Nephron (organoid): Measurements from ENCODE around the gene ZMIZ1.

Experiments used
- H3K27ac Mint-ChIP-seq, 3 experiments: 2 replicates each; pipeline ENCODE4 v1.8.0; 2020; ENCODE audit warnings: mixed read lengths in 3 of 3, mild to moderate bottlenecking in 2 of 3, moderate library complexity in 1 of 3
- H3K27me3 Mint-ChIP-seq: 2 replicates; pipeline ENCODE4 v1.8.0; 2021; ENCODE audit warnings: low read depth, mild to moderate bottlenecking, moderate library complexity, mixed read lengths
- H3K36me3 Mint-ChIP-seq: 2 replicates; pipeline ENCODE4 v1.8.0; 2020; ENCODE audit warnings: low read depth, mixed read lengths
- H3K4me1 Mint-ChIP-seq: 2 replicates; pipeline ENCODE4 v1.8.0; 2020; ENCODE audit warnings: mixed read lengths
- H3K4me3 Mint-ChIP-seq, 3 experiments: 2 replicates each; pipeline ENCODE4 v1.8.0; 2020; ENCODE audit warnings: mild to moderate bottlenecking in 3 of 3, mixed read lengths in 3 of 3, moderate library complexity in 2 of 3
- H3K9me3 Mint-ChIP-seq: 2 replicates; pipeline ENCODE4 v1.8.0; 2020; ENCODE audit warnings: mixed read lengths
- CTCF ChIP-seq, 3 experiments: fragments of 200-600 bp; sonication (generic); IDR thresholded peaks; one replicate each; pipeline ENCODE4 v1.5.0; 2021; ENCODE audit warnings: antibody characterized with exemption in 3 of 3; ENCODE audit not compliant: unreplicated experiment in 3 of 3

The ZMIZ1 gene

GRCh38 chr10:79303631-79304478 lies 235.1 kb downstream of the ZMIZ1 start:
- no peak overlapping the region for H3K27ac Mint-ChIP-seq
- no peaks in the 10 kb centered on the region for H3K27me3 Mint-ChIP-seq
- no peak for TF ChIP-seq CTCF (IDR thresholded peaks at IDR 0.05; ENCODE audit: unreplicated experiment in 3 of 3)
- H3K36me3 Mint-ChIP-seq, result peaks cover 69% of the 10 kb centered on the region
- no peak overlapping the region for H3K4me3 Mint-ChIP-seq
- H3K9me3 Mint-ChIP-seq, result no peaks in the 10 kb centered on the region
- H3K4me1 Mint-ChIP-seq, result no peaks in the 10 kb centered on the region

GRCh38 chr10:79304479-79305087 lies 235.8 kb downstream of the ZMIZ1 start:
- Mint-ChIP-seq H3K4me3 (no peak overlapping the region), H3K36me3 (peaks cover 69% of the 10 kb centered on the region), H3K27ac (no peak overlapping the region), H3K9me3 (no peaks in the 10 kb centered on the region), H3K27me3 (no peaks in the 10 kb centered on the region), H3K4me1 (no peaks in the 10 kb centered on the region)
- no peak for TF ChIP-seq CTCF (IDR thresholded peaks at IDR 0.05; ENCODE audit: unreplicated experiment in 3 of 3)

- Mint-ChIP-seq H3K4me3 (no peak overlapping the region), H3K36me3 (peaks cover 62% of the 10 kb centered on the region), H3K4me1 (no peaks in the 10 kb centered on the region), H3K27ac (no peak overlapping the region), H3K9me3 (no peaks in the 10 kb centered on the region), H3K27me3 (no peaks in the 10 kb centered on the region)
- no peak for TF ChIP-seq CTCF (IDR thresholded peaks at IDR 0.05; ENCODE audit: unreplicated experiment in 3 of 3)
Observed at GRCh38 chr10:79305515-79305914, 236.7 kb downstream of the ZMIZ1 start.

GRCh38 chr10:79305988-79306387 lies 237.2 kb downstream of the ZMIZ1 start:
- TF ChIP-seq CTCF (IDR thresholded peaks at IDR 0.05; ENCODE audit: unreplicated experiment in 3 of 3), result no peak
- no peak overlapping the region for H3K4me3 Mint-ChIP-seq
- H3K4me1 Mint-ChIP-seq, result no peaks in the 10 kb centered on the region
- H3K27me3 Mint-ChIP-seq, result no peaks in the 10 kb centered on the region
- no peaks in the 10 kb centered on the region for H3K9me3 Mint-ChIP-seq
- no peak overlapping the region for H3K27ac Mint-ChIP-seq
- H3K36me3 Mint-ChIP-seq, result peaks cover 61% of the 10 kb centered on the region

GRCh38 chr10:79306644-79307220 lies 238.0 kb downstream of the ZMIZ1 start:
- no peaks in the 10 kb centered on the region for H3K27me3 Mint-ChIP-seq
- TF ChIP-seq CTCF (IDR thresholded peaks at IDR 0.05; ENCODE audit: unreplicated experiment in 3 of 3), result no peak
- no peaks in the 10 kb centered on the region for H3K4me1 Mint-ChIP-seq
- H3K36me3 Mint-ChIP-seq, result peaks cover 54% of the 10 kb centered on the region
- H3K4me3 Mint-ChIP-seq, result no peak overlapping the region
- no peak overlapping the region for H3K27ac Mint-ChIP-seq
- no peaks in the 10 kb centered on the region for H3K9me3 Mint-ChIP-seq
